ENCODE data around the gene L1CAM.

The L1CAM gene

GRCh38 chrX:153874366-153875125 lies 11.4 kb downstream of the L1CAM start:
- no peak for DNase-seq

GRCh38 chrX:153874085-153874365 lies 11.9 kb downstream of the L1CAM start:
- no peak for DNase-seq

GRCh38 chrX:153873282-153874084 lies 12.5 kb downstream of the L1CAM start:
- DNase-seq: no peak

- no peak for DNase-seq
These were observed 13.8 kb downstream of the L1CAM start for GRCh38 chrX:153871946-153872878.

GRCh38 chrX:153871451-153871850 lies 14.5 kb downstream of the L1CAM start:
- DNase-seq: no peak

GRCh38 chrX:153870791-153871360 lies 15.1 kb downstream of the L1CAM start:
- no peak for DNase-seq

- no peak for DNase-seq
These were observed 15.7 kb downstream of the L1CAM start for GRCh38 chrX:153870288-153870690.

- no peak for DNase-seq
These were observed 16.3 kb downstream of the L1CAM start for GRCh38 chrX:153869473-153870287.

- no peak for DNase-seq
These were observed 17.1 kb downstream of the L1CAM start for GRCh38 chrX:153868576-153869472.

GRCh38 chrX:153867671-153868070 lies 18.3 kb downstream of the L1CAM start:
- no peak for DNase-seq

GRCh38 chrX:153867139-153867538 lies 18.8 kb downstream of the L1CAM start:
- DNase-seq: no peak

GRCh38 chrX:153866302-153867019 lies 19.5 kb downstream of the L1CAM start:
- DNase-seq: no peak

GRCh38 chrX:153865685-153866084 lies 20.3 kb downstream of the L1CAM start:
- DNase-seq: no peak

- DNase-seq: no peak
These were observed 20.7 kb downstream of the L1CAM start for GRCh38 chrX:153865321-153865580.

GRCh38 chrX:153864561-153865320 lies 21.2 kb downstream of the L1CAM start:
- no peak for DNase-seq

GRCh38 chrX:153864101-153864500 lies 21.9 kb downstream of the L1CAM start:
- DNase-seq: no peak

GRCh38 chrX:153863251-153863991 lies 22.6 kb downstream of the L1CAM start:
- DNase-seq: no peak

- no peak for DNase-seq
These were observed 23.4 kb downstream of the L1CAM start for GRCh38 chrX:153862369-153863250.

Measured in RPMI8226 (cell line).